ENCODE results near the gene BTF3L4. TPM values are rescaled to one million over a fixed set of nuclear protein-coding genes. Genes with fewer than 3 reads are reported as not detected.
A peak's percentile ranks its signal among the peaks of the same experiment; 100 is the strongest.

The BTF3L4 gene
- total and polyA plus RNA-seq, 2 experiments from 2014 or later = 112 to 154 TPM

GRCh38 chr1:52053862-52054261 is 2.2 kb upstream of the BTF3L4 start:
- peaks cover 33% of the 10 kb centered on the region for H3K36me3 Mint-ChIP-seq (ENCODE audit: low read depth)

GRCh38 chr1:52054496-52055065 is 1.5 kb upstream of the BTF3L4 start:
- H3K9me2 ChIP-seq (ENCODE audit: insufficient read depth) = no peaks in the 10 kb centered on the region
- peaks cover 84% of the 10 kb centered on the region for H3K79me2 ChIP-seq (replicated peaks; ENCODE audit: insufficient read depth)
- no peaks in the 10 kb centered on the region for H3K9me3 Mint-ChIP-seq
- peaks cover 24% of the 10 kb centered on the region for H3K4me1 Mint-ChIP-seq
- ATAC-seq = no peak
- H2AFZ ChIP-seq = peak overlapping the region; percentile 67; the same call in 1 of the 2 replicates
- no peaks in the 10 kb centered on the region for H3K27me3 ChIP-seq (ENCODE audit: insufficient read depth)
- peaks cover 20% of the 10 kb centered on the region for H3K4me1 ChIP-seq (ENCODE audit: insufficient read depth)
- peaks cover 8% of the 10 kb centered on the region for H3K27me3 Mint-ChIP-seq (ENCODE audit: insufficient read depth, low read depth, poor library complexity)
- peak; percentile 26 for DNase-seq (ENCODE audit: low spot score)
- peak overlapping the region; percentile 83 for H3K4me3 ChIP-seq
- peak overlapping the region; percentile 100 for H3K27ac Mint-ChIP-seq
- H3K27ac ChIP-seq (ENCODE audit: low read depth) = peak overlapping the region; percentile 99
- H4K20me1 ChIP-seq (replicated peaks; ENCODE audit: insufficient read depth) = peaks cover 10% of the 10 kb centered on the region; the same call in 1 of the 2 replicates
- TF ChIP-seq ZNF114 (CRISPR knock-in tag; IDR thresholded peaks at IDR 0.05) (no peak), ZNF331 (CRISPR knock-in tag; IDR thresholded peaks at IDR 0.05; ENCODE audit: low read depth) (no peak), EZH2 (IDR thresholded peaks at IDR 0.05; ENCODE audit: low read depth, unreplicated experiment) (no peak), STAT1 (IDR thresholded peaks at IDR 0.05; ENCODE audit: unreplicated experiment) (no peak), POLR2AphosphoS5 (IDR thresholded peaks at IDR 0.05; ENCODE audit: low read depth) (no peak), CTCF (conservative IDR thresholded peaks at IDR 0.05; ENCODE audit: low read depth in 2 of 2) (no peak), EZH2phosphoT487 (IDR thresholded peaks at IDR 0.05; ENCODE audit: unreplicated experiment) (no peak)
- peak overlapping the region; percentile 86 for H3K4me2 ChIP-seq
- H3K36me3 Mint-ChIP-seq (ENCODE audit: low read depth) = peaks cover 37% of the 10 kb centered on the region
- peak overlapping the region; percentile 98 for H3K4me3 Mint-ChIP-seq
- H3K36me3 ChIP-seq (ENCODE audit: insufficient read depth) = no peaks in the 10 kb centered on the region; the same call in 1 of the 2 replicates
- H3F3A ChIP-seq (replicated peaks; ENCODE audit: low read depth) = no peaks in the 10 kb centered on the region; the same call in 1 of the 2 replicates

More at GRCh38 chr1:52053862-52054261, 2.2 kb upstream of the BTF3L4 start:
- no peaks in the 10 kb centered on the region; the same call in 1 of the 2 replicates for H3F3A ChIP-seq (replicated peaks; ENCODE audit: low read depth)
- no peak for TF ChIP-seq JUNB (IDR thresholded peaks at IDR 0.05; ENCODE audit: unreplicated experiment)
- TF ChIP-seq STAT1 (IDR thresholded peaks at IDR 0.05; ENCODE audit: unreplicated experiment) = no peak
- TF ChIP-seq NANOG (IDR thresholded peaks at IDR 0.05; ENCODE audit: borderline replicate concordance) = no peak
- TF ChIP-seq POLR2AphosphoS5 (IDR thresholded peaks at IDR 0.05; ENCODE audit: low read depth) = no peak
- DNase-seq (ENCODE audit: low spot score) = no peak
- Mint-ChIP-seq H3K4me1 (peaks cover 21% of the 10 kb centered on the region), H3K9me3 (no peaks in the 10 kb centered on the region), H3K27ac (no peak overlapping the region; the same call in 1 of the 2 replicates), H3K27me3 (ENCODE audit: insufficient read depth, low read depth, poor library complexity) (peaks cover 8% of the 10 kb centered on the region), H3K4me3 (peak overlapping the region; percentile 98)
- peaks cover 84% of the 10 kb centered on the region for H3K79me2 ChIP-seq (replicated peaks; ENCODE audit: insufficient read depth)
- no peak overlapping the region for H3K27ac ChIP-seq (ENCODE audit: low read depth)
- H2AFZ ChIP-seq = no peak overlapping the region
- H3K27me3 ChIP-seq (ENCODE audit: insufficient read depth) = no peaks in the 10 kb centered on the region
- H3K4me1 ChIP-seq (ENCODE audit: insufficient read depth) = peaks cover 20% of the 10 kb centered on the region
- H3K4me2 ChIP-seq = peak overlapping the region; percentile 86
- peak overlapping the region; percentile 83 for H3K4me3 ChIP-seq
- H3K9me2 ChIP-seq (ENCODE audit: insufficient read depth) = no peaks in the 10 kb centered on the region
- H4K20me1 ChIP-seq (replicated peaks; ENCODE audit: insufficient read depth) = peaks cover 10% of the 10 kb centered on the region; the same call in 1 of the 2 replicates
- ATAC-seq = no peak
- no peaks in the 10 kb centered on the region; the same call in 1 of the 2 replicates for H3K36me3 ChIP-seq (ENCODE audit: insufficient read depth)
